K562 (cell line): ENCODE measurements around the gene PDE11A. TPM values are rescaled to one million over a fixed set of nuclear protein-coding genes. Genes with fewer than 3 reads are reported as not detected.
A peak's percentile ranks its signal among the peaks of the same experiment; 100 is the strongest.

Experiments used
- ELF4 ChIP-seq: fragments of 450-650 bp; formaldehyde crosslinking; IDR thresholded peaks from 2 replicates; pipeline ENCODE4 v1.4.0; 2022; ENCODE audit warnings: missing genetic modification characterization
- GABPA ChIP-seq: fragments of 200-800 bp; sonication (Bioruptor generic); conservative IDR thresholded peaks from 2 replicates; pipeline ENCODE4 v1.6.1; 2016; ENCODE audit warnings: low read depth, missing genetic modification characterization, missing compliant biosample characterization
- HDAC3 ChIP-seq: fragments of 450-650 bp; IDR thresholded peaks from 2 replicates; pipeline ENCODE4 v1.6.1; 2018; ENCODE audit warnings: borderline replicate concordance, mild to moderate bottlenecking, moderate library complexity; ENCODE audit not compliant: partially characterized antibody
- HEY1 ChIP-seq: fragments of 250-450 bp; sonication (Bioruptor Pico); IDR thresholded peaks from 2 replicates; pipeline ENCODE4 v1.5.0; 2020; ENCODE audit warnings: mild to moderate bottlenecking, moderate library complexity, borderline replicate concordance
- HMG20A ChIP-seq: fragments of 450-650 bp; formaldehyde crosslinking; conservative IDR thresholded peaks from 2 replicates; pipeline ENCODE4 v1.4.0; 2020; ENCODE audit warnings: mild to moderate bottlenecking, mixed read lengths
- JUN ChIP-seq, 2 experiments: sonication (generic) in 1 of 2; formaldehyde crosslinking in 1 of 2; IDR thresholded peaks; 2 replicates each; pipeline versions ENCODE4 v1.6.1 to v1.8.0; 2012 to 2022; ENCODE audit warnings: borderline replicate concordance in 2 of 2, mild to moderate bottlenecking in 2 of 2, improper control_type of control experiment in 1 of 2, low read depth in 1 of 2, low read length in 1 of 2, missing genetic modification reagents in 1 of 2
- KLF16 ChIP-seq: IDR thresholded peaks from 2 replicates; pipeline ENCODE4 v1.6.1; 2016; ENCODE audit warnings: antibody characterized with exemption
- MAFF ChIP-seq: IDR thresholded peaks from 2 replicates; pipeline ENCODE4 v1.6.1; 2012; ENCODE audit warnings: low read length, improper control_type of control experiment
- MCM7 ChIP-seq, 2 experiments: fragments of 450-650 bp; IDR thresholded peaks; 2 replicates each; pipeline ENCODE4 v1.6.1; 2016 to 2018
- NCOA4 ChIP-seq: fragments of 450-650 bp; IDR thresholded peaks from 2 replicates; pipeline ENCODE4 v1.6.1; 2018; ENCODE audit warnings: mild to moderate bottlenecking; ENCODE audit not compliant: partially characterized antibody
- RBM34 ChIP-seq: fragments of 200-400 bp; formaldehyde crosslinking; IDR thresholded peaks from 2 replicates; pipeline ENCODE4 v1.6.1; 2018; ENCODE audit warnings: low read length, borderline replicate concordance; ENCODE audit not compliant: insufficient read depth
- RNF2 ChIP-seq: sonication (generic); IDR thresholded peaks from 2 replicates; pipeline ENCODE4 v1.6.1; 2016
- SMAD3 ChIP-seq: fragments of 450-650 bp; formaldehyde crosslinking; conservative IDR thresholded peaks from 2 replicates; pipeline ENCODE4 v1.4.0; 2020; ENCODE audit warnings: mild to moderate bottlenecking
- SMARCA5 ChIP-seq: fragments of 450-650 bp; IDR thresholded peaks from 2 replicates; pipeline ENCODE4 v1.6.1; 2016
- SPI1 ChIP-seq: IDR thresholded peaks from 2 replicates; pipeline ENCODE4 v1.6.1; 2011; ENCODE audit warnings: low read depth, low read length, control low read depth, borderline replicate concordance
- TCF3 ChIP-seq: sonication (generic); formaldehyde crosslinking; IDR thresholded peaks from 2 replicates; pipeline ENCODE4 v1.4.0; 2020; ENCODE audit warnings: mild to moderate bottlenecking, missing genetic modification reagents
- TGIF2 ChIP-seq: sonication (generic); formaldehyde crosslinking; IDR thresholded peaks from 2 replicates; pipeline ENCODE4 v1.8.1; 2022; ENCODE audit warnings: mild to moderate bottlenecking, missing genetic modification reagents, moderate library complexity
- TOE1 ChIP-seq, 2 experiments: fragments of 450-650 bp in 1 of 2; sonication (generic) in 1 of 2; formaldehyde crosslinking in 1 of 2; IDR thresholded peaks; 2 replicates each; pipeline versions ENCODE4 v1.7.1 to v1.8.0; 2016 to 2022; ENCODE audit warnings: borderline replicate concordance in 2 of 2, mild to moderate bottlenecking in 2 of 2, antibody characterized with exemption in 1 of 2, inconsistent platforms in 1 of 2, low read depth in 1 of 2, missing genetic modification reagents in 1 of 2, moderate library complexity in 1 of 2
- ZFX ChIP-seq: sonication (generic); formaldehyde crosslinking; IDR thresholded peaks from 2 replicates; pipeline ENCODE4 v1.8.0; 2022; ENCODE audit warnings: mild to moderate bottlenecking, missing genetic modification reagents, moderate library complexity
- ZNF384 ChIP-seq: IDR thresholded peaks from 2 replicates; pipeline ENCODE4 v1.6.1; 2012; ENCODE audit warnings: low read depth, low read length, improper control_type of control experiment
- ZNF584 ChIP-seq: fragments of 200-800 bp; sonication (Bioruptor generic); IDR thresholded peaks from 2 replicates; pipeline ENCODE4 v1.6.1; 2016; ENCODE audit warnings: low read depth, mild to moderate bottlenecking, missing genetic modification characterization, missing compliant biosample characterization
- polyA plus RNA-seq, 8 experiments: library from polyadenylated mRNA; depleted of rRNA in 4 of 8; stranded (reverse) in 5 of 8; unstranded in 3 of 8; fragments of >200 nt; fragmentation: Nextera tagmentation in 2 of 8; fragmentation: Illumina TruSeq in 1 of 8; extraction: Ambion mirVana in 2 of 8; extraction: Trizol in 1 of 8; gene quantifications; 2 replicates each; pipeline versions ENCODE4 v1.2.1 to v1.2.3, GENCODE V29; 2011 to 2014; ENCODE audit warnings: inconsistent platforms in 1 of 8, missing spikeins in 1 of 8
- total RNA-seq, 7 experiments: library from RNA; depleted of rRNA in 6 of 7; stranded (reverse); fragments of >200 nt in 6 of 7; fragmentation: Illumina TruSeq in 2 of 7; extraction: Trizol in 2 of 7; gene quantifications; 2 replicates each; pipeline versions ENCODE4 v1.2.1 to v1.2.3, GENCODE V29; 2011 to 2021; ENCODE audit warnings: low replicate concordance in 1 of 7
- TF ChIP-seq, protein P1 (sequence below), 2 experiments: fragments of 200-800 bp in 1 of 2; sonication (Bioruptor generic) in 1 of 2; sonication (generic) in 1 of 2; formaldehyde crosslinking in 1 of 2; IDR thresholded peaks in 1 of 2; conservative IDR thresholded peaks in 1 of 2; 2 replicates each; pipeline versions ENCODE4 v1.5.0 to v1.6.1; 2016 to 2020; ENCODE audit warnings: missing compliant biosample characterization in 1 of 2, missing genetic modification characterization in 1 of 2, missing genetic modification reagents in 1 of 2

Gene PDE11A
- total and polyA plus RNA-seq, 9 of the 15 experiments (the other 6 are each of a cell fraction or from before 2014, with no cell fraction given): 3.2 to 22.1 (median 5.7) TPM

GRCh38 chr2:177683661-177684069 is 388.9 kb downstream of the PDE11A start (continued):
- TF ChIP-seq TOE1 (IDR thresholded peaks at IDR 0.05; ENCODE audit: borderline replicate concordance): no peak
- no peak for TF ChIP-seq TOE1 (CRISPR knock-in tag; IDR thresholded peaks at IDR 0.05; ENCODE audit: borderline replicate concordance, low read depth)
- peak; percentile 23; the same call in 1 of the 2 replicates for TF ChIP-seq SPI1
- TF ChIP-seq HEY1: no peak
- TF ChIP-seq, protein P1, sequence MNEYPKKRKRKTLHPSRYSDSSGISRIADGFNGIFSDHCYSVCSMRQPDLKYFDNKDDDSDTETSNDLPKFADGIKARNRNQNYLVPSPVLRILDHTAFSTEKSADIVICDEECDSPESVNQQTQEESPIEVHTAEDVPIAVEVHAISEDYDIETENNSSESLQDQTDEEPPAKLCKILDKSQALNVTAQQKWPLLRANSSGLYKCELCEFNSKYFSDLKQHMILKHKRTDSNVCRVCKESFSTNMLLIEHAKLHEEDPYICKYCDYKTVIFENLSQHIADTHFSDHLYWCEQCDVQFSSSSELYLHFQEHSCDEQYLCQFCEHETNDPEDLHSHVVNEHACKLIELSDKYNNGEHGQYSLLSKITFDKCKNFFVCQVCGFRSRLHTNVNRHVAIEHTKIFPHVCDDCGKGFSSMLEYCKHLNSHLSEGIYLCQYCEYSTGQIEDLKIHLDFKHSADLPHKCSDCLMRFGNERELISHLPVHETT (CRISPR knock-in tag; conservative IDR thresholded peaks at IDR 0.05 in 1 of 2, IDR thresholded peaks at IDR 0.05 in 1 of 2): no peak
- no peak for TF ChIP-seq SMAD3 (CRISPR knock-in tag)
- TF ChIP-seq HMG20A (CRISPR knock-in tag): no peak
- peak; percentile 38; the same call in 1 of the 2 replicates for TF ChIP-seq GABPA (tag)
- TF ChIP-seq TCF3 (CRISPR knock-in tag): no peak
- no peak for TF ChIP-seq ZNF384
- no peak for TF ChIP-seq MCM7 (IDR thresholded peaks at IDR 0.05)
- no peak for TF ChIP-seq HDAC3
- no peak for TF ChIP-seq JUN (IDR thresholded peaks at IDR 0.05; ENCODE audit: borderline replicate concordance, low read depth, low read length)
- no peak for TF ChIP-seq JUN (CRISPR knock-in tag; IDR thresholded peaks at IDR 0.05; ENCODE audit: borderline replicate concordance)
- TF ChIP-seq MAFF: peak; percentile 59; the same call in 1 of the 2 replicates
- no peak for TF ChIP-seq TGIF2 (CRISPR knock-in tag)
- TF ChIP-seq ZNF584 (CRISPR knock-in tag): no peak
- no peak for TF ChIP-seq ZFX
- TF ChIP-seq RBM34: no peak
- TF ChIP-seq RNF2: no peak
- TF ChIP-seq ELF4: no peak
- no peak for TF ChIP-seq SMARCA5
- no peak for TF ChIP-seq NCOA4
- no peak for TF ChIP-seq KLF16
